ENCODE results near the gene TAF11L2.
"Not testable (repeated sequence)": the region's sequence is repeated elsewhere in the genome, so short reads cannot be mapped to it uniquely, and the experiment has no call there.

TAF11L2 gene

DNA sequence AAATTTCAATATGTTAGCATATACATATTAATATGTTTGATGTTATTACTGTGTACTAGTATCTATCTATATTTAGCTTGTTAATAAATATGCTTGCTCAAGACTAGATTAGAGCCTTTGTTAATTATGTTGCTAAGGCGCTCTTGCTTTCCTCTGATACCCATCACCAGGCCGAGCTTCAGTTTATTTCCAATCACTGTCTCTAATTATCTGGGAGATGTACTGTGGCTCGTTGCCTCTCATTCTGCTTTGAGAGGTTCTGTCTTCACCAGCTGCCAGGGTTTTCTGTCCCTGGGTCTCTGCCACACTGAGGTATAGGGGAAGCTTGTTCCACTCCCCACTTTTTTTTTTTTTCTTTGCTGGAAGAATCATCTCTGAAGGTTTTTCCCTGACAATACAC, 21.0 kb upstream of the TAF11L2 start:
- H3K27ac ChIP-seq = no peak overlapping the region
- no peak for TF ChIP-seq CTCF (IDR thresholded peaks at IDR 0.05)
- no peak overlapping the region for H3K4me3 ChIP-seq
- no peak for DNase-seq (ENCODE audit: low spot score)

DNA sequence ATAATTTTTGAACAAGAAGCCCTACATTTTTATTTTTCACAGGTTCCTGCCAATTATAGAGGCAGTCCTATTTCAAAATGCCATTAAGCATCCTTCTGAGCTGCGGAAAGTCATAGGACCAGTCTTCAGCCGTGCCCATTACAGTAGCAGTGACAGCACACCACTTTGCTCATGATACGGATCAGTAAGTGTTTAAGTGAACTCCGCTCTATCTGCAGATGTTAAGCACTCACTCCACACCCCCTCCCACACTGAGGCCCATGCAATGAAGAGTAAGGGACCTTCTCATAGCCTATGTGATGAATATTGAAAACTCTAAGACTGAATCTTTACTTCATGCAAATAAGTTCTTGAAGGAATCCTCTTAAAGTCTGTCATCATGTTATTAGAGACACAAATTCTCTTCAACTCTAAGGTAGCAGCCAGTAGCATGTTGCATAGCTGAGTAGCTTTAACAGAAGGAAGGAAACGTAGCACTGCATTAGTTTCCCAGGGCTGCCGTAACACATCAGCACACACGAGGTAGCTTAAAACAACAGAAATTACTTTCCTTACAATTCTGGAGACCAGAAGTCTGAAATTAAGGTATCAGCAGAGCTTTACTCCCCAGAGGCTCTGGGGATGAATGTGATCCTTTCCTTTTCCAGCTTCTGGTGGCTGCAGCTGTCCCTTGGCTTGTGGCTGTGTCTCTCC, 20.3 kb upstream of the TAF11L2 start:
- Histone ChIP-seq H3K27ac (no peak overlapping the region), H3K4me3 (no peak overlapping the region)
- DNase-seq (ENCODE audit: low spot score) = no peak
- no peak for TF ChIP-seq CTCF (IDR thresholded peaks at IDR 0.05)

DNA sequence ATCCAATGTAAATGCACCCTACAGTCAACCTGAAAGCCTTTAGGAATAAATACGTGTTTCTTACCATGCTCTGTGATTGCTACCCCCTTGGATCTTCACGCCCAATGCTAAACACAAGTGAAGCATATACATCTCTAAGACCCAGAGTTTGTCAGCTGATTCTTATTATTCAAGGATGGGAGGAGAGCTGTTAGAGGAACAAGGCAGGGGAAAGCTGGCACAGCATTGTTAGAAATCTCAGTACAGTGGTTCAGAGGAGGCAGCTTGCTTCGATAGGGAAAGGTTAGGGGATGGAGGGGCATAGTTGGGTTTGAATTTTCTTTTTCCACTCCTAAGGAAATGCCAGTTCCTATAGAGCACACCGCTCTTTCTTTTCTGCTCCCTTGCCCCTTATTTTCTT, 16.7 kb upstream of the TAF11L2 start:
- no peak for TF ChIP-seq CTCF (IDR thresholded peaks at IDR 0.05)
- DNase-seq (ENCODE audit: low spot score) = no peak
- Histone ChIP-seq H3K4me3 (no peak overlapping the region), H3K27ac (no peak overlapping the region)

DNA sequence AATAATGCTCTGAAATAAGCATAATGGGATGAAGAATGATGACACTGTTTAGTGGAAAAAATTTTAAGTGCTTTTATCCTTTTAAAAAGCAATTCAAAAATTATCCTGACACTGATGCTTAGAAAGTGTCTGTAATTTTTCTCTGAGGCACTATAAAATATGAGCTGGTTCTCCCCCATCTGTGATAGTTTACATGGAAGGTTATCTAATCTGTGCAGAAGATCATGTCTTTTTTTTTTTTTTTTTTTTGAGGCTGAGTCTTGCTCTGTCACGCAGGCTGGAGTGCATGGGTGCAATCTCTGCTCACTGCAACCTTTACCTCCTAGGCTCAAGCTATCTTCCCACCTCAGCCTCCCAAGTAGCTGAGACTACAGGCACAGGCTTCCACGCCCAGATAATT, 15.2 kb upstream of the TAF11L2 start:
- TF ChIP-seq CTCF (IDR thresholded peaks at IDR 0.05) = no peak
- Histone ChIP-seq H3K27ac (no peak overlapping the region), H3K4me3 (no peak overlapping the region)
- no peak for DNase-seq (ENCODE audit: low spot score)

- not testable (repeated sequence) for DNase-seq (ENCODE audit: low spot score); H3K27ac ChIP-seq
These were observed 11.4 kb upstream of the TAF11L2 start for GRCh38 chr5:17486464-17487173.

DNA sequence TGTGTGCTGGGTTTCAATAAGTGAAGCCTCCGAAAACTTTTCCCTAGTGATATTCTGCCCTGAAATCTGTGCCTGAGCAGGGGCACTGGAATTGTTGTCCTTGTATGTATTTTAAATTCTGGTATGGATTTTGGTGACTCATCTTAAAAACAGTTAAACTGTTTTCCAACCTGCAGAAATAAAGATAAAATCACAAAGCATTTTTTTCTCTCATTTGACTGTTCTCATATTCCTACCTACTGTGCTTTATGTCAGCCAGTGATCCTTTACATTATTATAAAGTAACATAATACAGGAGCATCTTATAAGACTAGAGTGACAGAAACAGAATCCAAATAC, 10.9 kb upstream of the TAF11L2 start:
- no peak for TF ChIP-seq CTCF (IDR thresholded peaks at IDR 0.05)
- Histone ChIP-seq H3K4me3 (no peak overlapping the region), H3K27ac (no peak overlapping the region)
- DNase-seq (ENCODE audit: low spot score) = no peak

More at GRCh38 chr5:17486464-17487173, 11.4 kb upstream of the TAF11L2 start:
- not testable (repeated sequence) for H3K4me3 ChIP-seq

DNA sequence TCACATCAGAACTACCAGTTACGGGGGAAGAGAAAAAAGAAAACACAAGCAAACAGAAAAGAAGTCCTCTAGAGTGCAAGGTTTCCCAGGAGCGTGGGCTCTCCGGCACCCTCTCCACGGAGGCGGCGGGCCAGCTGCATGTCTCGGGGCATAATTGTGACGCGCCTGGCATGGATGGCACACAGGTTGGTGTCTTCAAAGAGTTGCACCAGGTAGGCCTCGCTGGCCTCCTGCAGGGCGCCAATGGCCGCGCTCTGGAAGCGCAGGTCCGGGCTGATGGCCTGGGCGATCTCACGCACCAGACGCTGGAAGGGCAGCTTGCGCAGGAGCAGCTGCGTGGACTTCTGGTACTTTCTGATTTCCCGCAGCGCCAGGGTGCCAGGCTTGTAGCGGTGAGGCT, 6.8 kb upstream of the TAF11L2 start:
- DNase-seq (ENCODE audit: low spot score); H3K4me3 ChIP-seq; H3K27ac ChIP-seq: not testable (repeated sequence)

GRCh38 chr5:17492770-17493169, 5.3 kb upstream of the TAF11L2 start:
- H3K4me3 ChIP-seq = no peak overlapping the region
- no peak for TF ChIP-seq CTCF (IDR thresholded peaks at IDR 0.05)
- DNase-seq (ENCODE audit: low spot score) = no peak
- no peak overlapping the region for H3K27ac ChIP-seq
